ENCODE measurements around the gene TSPAN15.
A peak's percentile ranks its signal among the peaks of the same experiment; 100 is the strongest.
"Not testable (repeated sequence)": the region's sequence is repeated elsewhere in the genome, so short reads cannot be mapped to it uniquely, and the experiment has no call there.

TSPAN15 gene

DNA sequence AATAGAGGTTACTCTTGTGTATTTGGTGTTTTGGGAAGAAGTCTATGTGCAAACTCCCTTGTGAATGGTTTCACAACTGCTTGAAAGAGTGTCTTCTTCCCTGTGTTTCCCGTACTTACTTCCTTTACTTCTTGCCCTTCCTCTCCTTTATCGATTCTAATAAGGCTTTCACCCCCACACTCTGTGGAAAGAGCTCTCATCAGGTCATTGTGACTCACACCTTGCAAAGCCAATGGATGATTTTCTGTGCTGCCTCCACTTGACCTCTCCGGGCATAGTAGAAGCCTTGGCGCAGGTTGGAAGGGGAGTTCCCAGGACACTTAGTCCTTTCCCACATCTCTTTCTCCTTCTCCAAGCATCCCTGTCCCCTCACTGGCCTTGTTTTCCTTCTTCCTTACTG is 6.2 kb upstream of the TSPAN15 start:
- CTCF ChIA-PET = interaction anchor here (1.1 kb wide), 1 partner anchor 17 kb away, joined by 3 read pairs; no protein-coding TSS in a partner anchor
- 94% methylated on average over 4 of the region's 4 CpGs for WGBS (ENCODE audit: insufficient coverage)
- Histone ChIP-seq H3K4me3 (ENCODE audit: control insufficient read depth in 1 of 7, extremely low read depth in 1 of 7, insufficient read depth in 4 of 7, low read depth in 2 of 7, low read length in 6 of 7) (no peak overlapping the region), H3K27ac (ENCODE audit: insufficient read depth in 1 of 2, low read depth in 1 of 2, low read length in 2 of 2, poor library complexity in 1 of 2, severe bottlenecking in 2 of 2) (no peak overlapping the region), H3K9me3 (ENCODE audit: control extremely low read depth in 1 of 5, control insufficient read depth in 4 of 5, insufficient read depth in 2 of 5, low read depth in 1 of 5, low read length in 4 of 5) (no peaks in the 10 kb centered on the region), H3K27me3 (replicated peaks in 2 of 5; ENCODE audit: control insufficient read depth in 4 of 5, insufficient read depth in 5 of 5, low read length in 4 of 5) (peaks cover 0 to 1% (median 0%) of the 10 kb centered on the region in 5 experiments), H3K4me1 (ENCODE audit: control extremely low read depth in 1 of 4, control insufficient read depth in 4 of 4, insufficient read depth in 4 of 4, low read length in 3 of 4) (peaks cover 0 to 7% (median 0%) of the 10 kb centered on the region in 4 experiments), H3K36me3 (ENCODE audit: control insufficient read depth in 4 of 4, insufficient read depth in 4 of 4, low read length in 3 of 4) (no peaks in the 10 kb centered on the region)
- DNase-seq = no peak
- POLR2A ChIA-PET = no interaction called here

DNA sequence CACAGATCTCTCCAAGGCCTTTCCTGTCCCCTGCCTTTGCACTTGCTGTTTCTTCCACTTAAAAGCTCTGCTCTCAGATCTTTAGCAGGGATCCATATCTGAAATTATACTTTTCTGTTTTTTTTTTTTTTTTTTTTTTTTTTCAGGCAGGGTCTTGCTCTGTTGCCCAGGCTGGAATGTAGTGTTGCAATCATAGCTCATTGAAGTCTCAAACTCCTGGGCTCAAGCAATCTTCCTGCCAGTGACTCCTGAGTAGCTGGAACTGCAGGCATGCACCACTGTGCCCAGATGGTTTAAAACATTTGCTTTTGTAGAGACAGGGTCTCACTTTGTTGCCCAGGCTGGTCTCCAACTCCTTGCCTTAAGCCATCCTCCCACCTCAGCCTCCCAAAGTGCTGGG is 5.0 kb upstream of the TSPAN15 start:
- ChIA-PET POLR2A (interaction anchor here (0.6 kb wide), 1 partner anchor 198 kb away, joined by 4 read pairs; no protein-coding TSS in a partner anchor), CTCF (interaction anchor here (0.9 to 1.5 kb wide), 5 partner anchors 20 to 68 kb away, joined by 3 to 6 read pairs (median 3); no protein-coding TSS in a partner anchor)
- no peak for DNase-seq
- no peak overlapping the region for H3K27ac ChIP-seq (ENCODE audit: insufficient read depth in 1 of 2, low read depth in 1 of 2, low read length in 2 of 2, poor library complexity in 1 of 2, severe bottlenecking in 2 of 2)
- H3K4me1 ChIP-seq (ENCODE audit: control extremely low read depth in 1 of 4, control insufficient read depth in 4 of 4, insufficient read depth in 4 of 4, low read length in 3 of 4) = peaks cover 4 to 13% (median 6%) of the 10 kb centered on the region in 4 experiments
- H3K4me3 ChIP-seq (ENCODE audit: control insufficient read depth in 1 of 7, extremely low read depth in 1 of 7, insufficient read depth in 4 of 7, low read depth in 2 of 7, low read length in 6 of 7) = no peak overlapping the region
- H3K36me3 ChIP-seq (ENCODE audit: control insufficient read depth in 4 of 4, insufficient read depth in 4 of 4, low read length in 3 of 4) = no peaks in the 10 kb centered on the region
- no peaks in the 10 kb centered on the region for H3K9me3 ChIP-seq (ENCODE audit: control extremely low read depth in 1 of 5, control insufficient read depth in 4 of 5, insufficient read depth in 2 of 5, low read depth in 1 of 5, low read length in 4 of 5)
- H3K27me3 ChIP-seq (replicated peaks in 2 of 5; ENCODE audit: control insufficient read depth in 4 of 5, insufficient read depth in 5 of 5, low read length in 4 of 5) = peaks cover 0 to 6% (median 2%) of the 10 kb centered on the region in 5 experiments

DNA sequence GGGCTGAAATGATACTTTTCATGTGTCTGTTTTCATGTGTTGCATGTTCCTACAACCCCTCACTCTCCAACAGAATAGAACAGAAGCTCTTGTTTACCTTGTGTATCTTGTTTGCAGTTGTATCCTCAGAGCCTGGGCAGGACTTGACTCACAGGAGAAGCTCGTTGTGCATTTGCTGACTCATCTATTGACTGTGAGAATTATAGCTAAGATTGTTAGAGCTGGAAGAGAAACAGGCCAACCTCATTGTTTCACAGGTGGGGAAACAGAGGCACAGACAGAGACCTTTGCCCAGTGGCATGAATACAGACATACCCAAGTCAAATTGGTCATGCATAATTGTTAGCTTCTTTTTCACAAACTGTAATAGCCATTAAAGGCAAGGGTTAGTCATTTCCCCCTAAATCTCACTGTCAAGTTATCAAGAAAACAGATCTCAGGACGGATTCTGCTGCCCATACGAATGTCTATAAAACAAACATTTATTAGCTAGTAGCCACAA is 4.6 kb upstream of the TSPAN15 start:
- ChIA-PET CTCF (interaction anchor here (0.9 to 1.7 kb wide), 8 partner anchors 19 to 68 kb away, joined by 3 to 6 read pairs (median 3); partner anchors contain the start of gene TACR2), POLR2A (interaction anchor here (0.6 to 0.9 kb wide), 2 partner anchors 45 to 198 kb away, joined by 3 to 4 read pairs; no protein-coding TSS in a partner anchor)
- Histone ChIP-seq H3K27me3 (replicated peaks in 2 of 5; ENCODE audit: control insufficient read depth in 4 of 5, insufficient read depth in 5 of 5, low read length in 4 of 5) (peaks cover 0 to 11% (median 2%) of the 10 kb centered on the region in 5 experiments), H3K4me1 (ENCODE audit: control extremely low read depth in 1 of 4, control insufficient read depth in 4 of 4, insufficient read depth in 4 of 4, low read length in 3 of 4) (peaks cover 5 to 18% (median 10%) of the 10 kb centered on the region in 4 experiments), H3K4me3 (ENCODE audit: control insufficient read depth in 1 of 7, extremely low read depth in 1 of 7, insufficient read depth in 4 of 7, low read depth in 2 of 7, low read length in 6 of 7) (no peak overlapping the region), H3K9me3 (ENCODE audit: control extremely low read depth in 1 of 5, control insufficient read depth in 4 of 5, insufficient read depth in 2 of 5, low read depth in 1 of 5, low read length in 4 of 5) (no peaks in the 10 kb centered on the region), H3K27ac (ENCODE audit: insufficient read depth in 1 of 2, low read depth in 1 of 2, low read length in 2 of 2, poor library complexity in 1 of 2, severe bottlenecking in 2 of 2) (no peak overlapping the region), H3K36me3 (ENCODE audit: control insufficient read depth in 4 of 4, insufficient read depth in 4 of 4, low read length in 3 of 4) (no peaks in the 10 kb centered on the region)
- DNase-seq = peak in 2 of 3 donors; percentile 50 to 51
- whole genome bisulfite sequencing (ENCODE audit: insufficient coverage) = 38% methylated on average over 2 of the region's 3 CpGs

DNA sequence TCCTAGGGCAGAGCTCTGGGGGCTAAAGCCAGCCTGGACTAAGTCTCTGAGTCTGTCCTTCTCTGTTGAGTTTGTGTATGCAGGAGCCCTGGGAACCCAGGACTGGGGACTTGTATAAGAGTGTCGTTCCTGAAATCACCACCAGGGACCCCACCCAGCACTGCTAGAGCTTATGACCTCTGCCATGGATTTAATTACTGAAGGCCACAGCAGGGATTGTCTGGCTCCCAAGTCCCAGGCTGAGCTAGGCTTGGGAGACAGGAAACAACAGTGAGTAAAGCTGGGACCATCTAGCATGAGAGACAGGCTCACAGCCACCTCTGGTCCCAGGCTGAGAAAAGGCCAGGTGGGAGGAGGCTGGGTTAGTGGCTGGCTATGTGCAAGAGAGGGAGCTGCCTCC is 1.4 kb upstream of the TSPAN15 start:
- ChIA-PET POLR2A (no interaction called here), CTCF (interaction anchor here (1.1 to 2.9 kb wide), 11 partner anchors 8 to 193 kb away, joined by 3 to 12 read pairs (median 4); partner anchors contain the start of gene TACR2)
- no peak overlapping the region for H3K4me3 ChIP-seq (ENCODE audit: control insufficient read depth in 1 of 7, extremely low read depth in 1 of 7, insufficient read depth in 4 of 7, low read depth in 2 of 7, low read length in 6 of 7)
- no peaks in the 10 kb centered on the region for H3K9me3 ChIP-seq (ENCODE audit: control extremely low read depth in 1 of 5, control insufficient read depth in 4 of 5, insufficient read depth in 2 of 5, low read depth in 1 of 5, low read length in 4 of 5)
- peaks cover 5 to 25% (median 14%) of the 10 kb centered on the region in 4 experiments for H3K4me1 ChIP-seq (ENCODE audit: control extremely low read depth in 1 of 4, control insufficient read depth in 4 of 4, insufficient read depth in 4 of 4, low read length in 3 of 4)
- H3K27me3 ChIP-seq (replicated peaks in 2 of 5; ENCODE audit: control insufficient read depth in 4 of 5, insufficient read depth in 5 of 5, low read length in 4 of 5) = peaks cover 0 to 26% (median 4%) of the 10 kb centered on the region in 5 experiments
- H3K36me3 ChIP-seq (ENCODE audit: control insufficient read depth in 4 of 4, insufficient read depth in 4 of 4, low read length in 3 of 4) = no peaks in the 10 kb centered on the region
- H3K27ac ChIP-seq (ENCODE audit: insufficient read depth in 1 of 2, low read depth in 1 of 2, low read length in 2 of 2, poor library complexity in 1 of 2, severe bottlenecking in 2 of 2) = no peak overlapping the region
- peak; percentile 58 to 75 (median 70) for DNase-seq
- WGBS (ENCODE audit: insufficient coverage) = 33% methylated on average over 1 of the region's 1 CpG

DNA sequence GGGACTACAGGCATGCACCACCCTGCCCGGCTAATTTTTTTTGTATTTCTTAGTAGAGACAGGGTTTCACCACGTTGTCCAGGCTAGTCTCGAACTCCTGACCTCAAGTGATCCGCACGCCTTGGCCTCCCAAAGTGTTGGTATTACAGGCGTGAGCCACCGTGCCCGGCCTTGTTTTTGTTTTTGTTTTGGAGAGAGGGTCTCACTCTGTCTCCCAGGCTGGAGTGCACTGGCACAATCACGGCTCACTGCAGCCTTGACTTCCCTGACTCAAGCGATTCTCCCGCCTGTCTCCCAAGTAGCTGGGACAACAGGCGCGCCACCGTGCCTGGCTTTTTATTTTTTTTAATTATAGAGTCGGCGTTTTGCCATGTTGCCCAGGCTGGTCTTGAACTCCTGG is 870 bp upstream of the TSPAN15 start:
- H3K9me3 ChIP-seq (ENCODE audit: control extremely low read depth in 1 of 5, control insufficient read depth in 4 of 5, insufficient read depth in 2 of 5, low read depth in 1 of 5, low read length in 4 of 5); POLR2A ChIA-PET; H3K4me3 ChIP-seq (ENCODE audit: control insufficient read depth in 1 of 7, extremely low read depth in 1 of 7, insufficient read depth in 4 of 7, low read depth in 2 of 7, low read length in 6 of 7); DNase-seq; H3K27ac ChIP-seq (ENCODE audit: insufficient read depth in 1 of 2, low read depth in 1 of 2, low read length in 2 of 2, poor library complexity in 1 of 2, severe bottlenecking in 2 of 2); H3K36me3 ChIP-seq (ENCODE audit: control insufficient read depth in 4 of 4, insufficient read depth in 4 of 4, low read length in 3 of 4): not testable (repeated sequence)
- Histone ChIP-seq H3K4me1 (ENCODE audit: control extremely low read depth in 1 of 4, control insufficient read depth in 4 of 4, insufficient read depth in 4 of 4, low read length in 3 of 4) (peaks cover 5 to 27% (median 14%) of the 10 kb centered on the region in 4 experiments), H3K27me3 (replicated peaks in 2 of 5; ENCODE audit: control insufficient read depth in 4 of 5, insufficient read depth in 5 of 5, low read length in 4 of 5) (peaks cover 0 to 26% (median 4%) of the 10 kb centered on the region in 5 experiments)
- WGBS (ENCODE audit: insufficient coverage) = 92% methylated on average over 14 of the region's 16 CpGs
- CTCF ChIA-PET = interaction anchor here (1.2 to 2.9 kb wide), 7 partner anchors 7 to 64 kb away, joined by 3 to 12 read pairs (median 5); no protein-coding TSS in a partner anchor

DNA sequence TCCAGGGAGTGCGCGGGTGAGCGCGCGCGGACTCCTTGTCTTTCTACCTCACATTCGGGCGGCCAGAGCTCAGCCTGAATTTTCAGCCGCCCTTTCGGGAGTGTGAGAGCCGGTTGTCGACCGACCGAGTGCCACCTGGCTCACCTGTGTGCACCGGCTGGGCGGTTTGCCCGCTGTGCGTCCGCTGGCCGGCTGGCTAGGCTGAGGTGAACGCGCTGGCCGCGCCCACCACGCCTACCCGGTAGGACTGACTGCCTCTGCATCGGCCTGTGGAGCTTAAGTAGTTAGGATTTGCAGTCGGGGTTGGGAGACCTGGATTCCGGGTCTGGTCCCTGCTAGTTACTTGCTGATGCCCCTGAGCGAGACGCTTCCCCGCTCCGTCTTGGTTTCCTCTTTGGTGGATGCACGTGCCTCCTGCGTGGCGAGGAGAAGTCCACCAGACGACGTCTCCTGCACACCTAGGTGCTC is 553 bp downstream of the TSPAN15 start:
- Histone ChIP-seq H3K9me3 (ENCODE audit: control extremely low read depth in 1 of 5, control insufficient read depth in 4 of 5, insufficient read depth in 2 of 5, low read depth in 1 of 5, low read length in 4 of 5) (no peaks in the 10 kb centered on the region), H3K27me3 (replicated peaks in 2 of 5; ENCODE audit: control insufficient read depth in 4 of 5, insufficient read depth in 5 of 5, low read length in 4 of 5) (peaks cover 0 to 26% (median 4%) of the 10 kb centered on the region in 5 experiments), H3K4me3 (ENCODE audit: control insufficient read depth in 1 of 7, extremely low read depth in 1 of 7, insufficient read depth in 4 of 7, low read depth in 2 of 7, low read length in 6 of 7) (peak overlapping the region; percentile 11 to 73 (median 60)), H3K4me1 (ENCODE audit: control extremely low read depth in 1 of 4, control insufficient read depth in 4 of 4, insufficient read depth in 4 of 4, low read length in 3 of 4) (peaks cover 5 to 27% (median 14%) of the 10 kb centered on the region in 4 experiments), H3K27ac (ENCODE audit: insufficient read depth in 1 of 2, low read depth in 1 of 2, low read length in 2 of 2, poor library complexity in 1 of 2, severe bottlenecking in 2 of 2) (no peak overlapping the region), H3K36me3 (ENCODE audit: control insufficient read depth in 4 of 4, insufficient read depth in 4 of 4, low read length in 3 of 4) (no peaks in the 10 kb centered on the region)
- POLR2A ChIA-PET = no interaction called here
- 20% methylated on average over 34 of the region's 38 CpGs for WGBS (ENCODE audit: insufficient coverage)
- CTCF ChIA-PET = interaction anchor here (1.1 to 1.3 kb wide), 3 partner anchors 15 to 63 kb away, joined by 3 to 4 read pairs (median 4); no protein-coding TSS in a partner anchor
- DNase-seq = peak in 1 of 3 donors; percentile 23

Data from common myeloid progenitor, CD34-positive (primary cell).